HEK293 (cell line): Measurements from ENCODE around the gene DPH7.

Source experiments
- CTCF ChIA-PET: fragments of 350-600 bp; formaldehyde crosslinking; extraction: SDS; loops from one replicate; lab custom pipeline; 2021; ENCODE audit warnings: antibody characterized with exemption; lab: Yijun Ruan, JAX
- POLR2A ChIA-PET: fragments of 300-600 bp; formaldehyde crosslinking; extraction: SDS; loops from one replicate; lab custom pipeline; 2020; ENCODE audit warnings: antibody characterized with exemption, inconsistent platforms; lab: Yijun Ruan, JAX
- H3K27ac ChIP-seq: fragments of 200-500 bp; sonication (Bioruptor generic); 2 replicates; pipeline ENCODE4 v1.5.1; 2014; ENCODE audit warnings: low read depth, low read length, control low read depth, inconsistent platforms; ENCODE audit errors: extremely low read depth
- H3K36me3 ChIP-seq, 2 experiments: fragments of 200-500 bp in 1 of 2; sonication (Bioruptor generic) in 1 of 2; 1 replicate in 1 of 2; 2 replicates in 1 of 2; pipeline ENCODE4 v1.5.1; 2014 to 2017; ENCODE audit warnings: inconsistent platforms in 2 of 2, low read length in 2 of 2; ENCODE audit not compliant: control insufficient read depth in 2 of 2, insufficient read depth in 1 of 2
- H3K4me1 ChIP-seq: fragments of 200-500 bp; sonication (Bioruptor generic); 2 replicates; pipeline ENCODE4 v1.5.1; 2014; ENCODE audit warnings: mild to moderate bottlenecking, low read length, inconsistent platforms; ENCODE audit not compliant: control insufficient read depth, insufficient read depth
- H3K4me3 ChIP-seq: 2 replicates; pipeline ENCODE4 v1.5.1; 2011; ENCODE audit warnings: low read depth, mild to moderate bottlenecking, control low read depth, low read length, moderate library complexity
- H3K9me3 ChIP-seq: fragments of 200-500 bp; sonication (Bioruptor generic); 2 replicates; pipeline ENCODE4 v1.5.1; 2014; ENCODE audit warnings: low read depth, low read length, inconsistent platforms; ENCODE audit not compliant: control insufficient read depth, insufficient read depth
- BCL11B ChIP-seq: fragments of 450-650 bp; formaldehyde crosslinking; IDR thresholded peaks from 2 replicates; pipeline ENCODE4 v1.5.1; 2016; ENCODE audit warnings: low read depth, missing biosample characterization, missing genetic modification characterization
- EGR2 ChIP-seq: fragments of 450-650 bp; formaldehyde crosslinking; IDR thresholded peaks from 2 replicates; pipeline ENCODE4 v1.5.1; 2016; ENCODE audit warnings: low read depth, missing biosample characterization, missing genetic modification characterization
- OSR2 ChIP-seq: fragments of 450-650 bp; formaldehyde crosslinking; IDR thresholded peaks from 2 replicates; pipeline ENCODE4 v1.5.1; 2016; ENCODE audit warnings: missing biosample characterization, missing genetic modification characterization
- RBAK ChIP-seq: fragments of 450-650 bp; formaldehyde crosslinking; IDR thresholded peaks from 2 replicates; pipeline ENCODE4 v1.5.1; 2016; ENCODE audit warnings: missing biosample characterization, missing genetic modification characterization
- SALL2 ChIP-seq: fragments of 450-650 bp; formaldehyde crosslinking; IDR thresholded peaks from 2 replicates; pipeline ENCODE4 v1.5.0; 2017; ENCODE audit warnings: missing biosample characterization, mild to moderate bottlenecking, missing genetic modification characterization, borderline replicate concordance
- SCRT1 ChIP-seq: fragments of 450-650 bp; formaldehyde crosslinking; IDR thresholded peaks from 2 replicates; pipeline ENCODE4 v1.5.1; 2016; ENCODE audit warnings: missing biosample characterization, missing genetic modification characterization, borderline replicate concordance
- ZBTB17 ChIP-seq: fragments of 450-650 bp; formaldehyde crosslinking; IDR thresholded peaks from 2 replicates; pipeline ENCODE4 v1.5.1; 2016; ENCODE audit warnings: missing biosample characterization, missing genetic modification characterization
- ZBTB21 ChIP-seq: fragments of 450-650 bp; formaldehyde crosslinking; IDR thresholded peaks from 2 replicates; pipeline ENCODE4 v1.5.1; 2017; ENCODE audit warnings: missing biosample characterization, missing genetic modification characterization
- ZFHX2 ChIP-seq: fragments of 450-650 bp; formaldehyde crosslinking; conservative IDR thresholded peaks from 2 replicates; pipeline ENCODE4 v1.5.1; 2016; ENCODE audit warnings: missing biosample characterization, missing genetic modification characterization
- ZNF10 ChIP-seq: fragments of 450-650 bp; formaldehyde crosslinking; IDR thresholded peaks from 2 replicates; pipeline ENCODE4 v1.5.1; 2017; ENCODE audit warnings: missing biosample characterization, missing genetic modification characterization
- ZNF132 ChIP-seq: fragments of 450-650 bp; formaldehyde crosslinking; IDR thresholded peaks from 2 replicates; pipeline ENCODE4 v1.5.1; 2017; ENCODE audit warnings: missing biosample characterization, missing genetic modification characterization, borderline replicate concordance
- ZNF266 ChIP-seq: fragments of 450-650 bp; formaldehyde crosslinking; IDR thresholded peaks from 2 replicates; pipeline ENCODE4 v1.5.1; 2016; ENCODE audit warnings: missing biosample characterization, missing genetic modification characterization, low read depth
- ZNF311 ChIP-seq: fragments of 450-650 bp; formaldehyde crosslinking; IDR thresholded peaks from 2 replicates; pipeline ENCODE4 v1.5.1; 2017; ENCODE audit warnings: missing biosample characterization, missing genetic modification characterization, borderline replicate concordance
- ZNF354C ChIP-seq: fragments of 450-650 bp; formaldehyde crosslinking; IDR thresholded peaks from 2 replicates; pipeline ENCODE4 v1.5.1; 2016; ENCODE audit warnings: missing biosample characterization, missing genetic modification characterization, low read depth, borderline replicate concordance
- ZNF366 ChIP-seq: fragments of 450-650 bp; formaldehyde crosslinking; conservative IDR thresholded peaks from 2 replicates; pipeline ENCODE4 v1.5.1; 2016; ENCODE audit warnings: missing biosample characterization, missing genetic modification characterization
- ZNF514 ChIP-seq: fragments of 450-650 bp; formaldehyde crosslinking; IDR thresholded peaks from 2 replicates; pipeline ENCODE4 v1.5.1; 2016; ENCODE audit warnings: missing biosample characterization, missing genetic modification characterization
- ZNF701 ChIP-seq: fragments of 450-650 bp; formaldehyde crosslinking; IDR thresholded peaks from 2 replicates; pipeline ENCODE4 v1.5.1; 2016; ENCODE audit warnings: missing biosample characterization, missing genetic modification characterization
- ZNF768 ChIP-seq: fragments of 450-650 bp; formaldehyde crosslinking; IDR thresholded peaks from 2 replicates; pipeline ENCODE4 v1.5.1; 2018; ENCODE audit warnings: missing biosample characterization, mild to moderate bottlenecking, missing genetic modification characterization
- ZNF776 ChIP-seq: fragments of 450-650 bp; formaldehyde crosslinking; IDR thresholded peaks from 2 replicates; pipeline ENCODE4 v1.5.0; 2017; ENCODE audit warnings: missing biosample characterization, missing genetic modification characterization, borderline replicate concordance
- TF ChIP-seq, protein P1 (sequence below): sonication (generic); formaldehyde crosslinking; IDR thresholded peaks from 2 replicates; pipeline ENCODE4 v1.8.1; 2022; ENCODE audit warnings: mild to moderate bottlenecking, moderate library complexity, missing genetic modification reagents
- TF ChIP-seq, protein P2 (sequence below): fragments of 450-650 bp; formaldehyde crosslinking; IDR thresholded peaks from 2 replicates; pipeline ENCODE4 v1.5.1; 2016; ENCODE audit warnings: missing biosample characterization, missing genetic modification characterization

The DPH7 gene

GRCh38 chr9:137574192-137574591, 4.5 kb downstream of the DPH7 start:
- ChIA-PET CTCF (interaction anchor here (0.6 to 1.6 kb wide), 2 partner anchors 8 to 428 kb away, joined by 3 to 4 read pairs; no protein-coding TSS in a partner anchor), POLR2A (no interaction called here)
- peaks cover 18 to 60% of the 10 kb centered on the region in 2 experiments for H3K36me3 ChIP-seq
- no peak overlapping the region for H3K4me3 ChIP-seq
- H3K4me1 ChIP-seq: no peaks in the 10 kb centered on the region; the same call in 1 of the 2 replicates
- TF ChIP-seq ZNF311 (tag by site-specific recombination) (no peak), ZNF514 (no peak), ZNF10 (no peak), ZBTB21 (tag by site-specific recombination) (no peak), BCL11B (tag by site-specific recombination) (no peak), ZNF701 (tag by site-specific recombination) (no peak), SCRT1 (no peak), RBAK (tag by site-specific recombination) (no peak), SALL2 (no peak)
- TF ChIP-seq, protein P1, sequence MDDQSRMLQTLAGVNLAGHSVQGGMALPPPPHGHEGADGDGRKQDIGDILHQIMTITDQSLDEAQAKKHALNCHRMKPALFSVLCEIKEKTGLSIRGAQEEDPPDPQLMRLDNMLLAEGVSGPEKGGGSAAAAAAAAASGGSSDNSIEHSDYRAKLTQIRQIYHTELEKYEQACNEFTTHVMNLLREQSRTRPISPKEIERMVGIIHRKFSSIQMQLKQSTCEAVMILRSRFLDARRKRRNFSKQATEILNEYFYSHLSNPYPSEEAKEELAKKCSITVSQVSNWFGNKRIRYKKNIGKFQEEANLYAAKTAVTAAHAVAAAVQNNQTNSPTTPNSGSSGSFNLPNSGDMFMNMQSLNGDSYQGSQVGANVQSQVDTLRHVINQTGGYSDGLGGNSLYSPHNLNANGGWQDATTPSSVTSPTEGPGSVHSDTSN (CRISPR knock-in tag): no peak
- H3K9me3 ChIP-seq: no peaks in the 10 kb centered on the region
- H3K27ac ChIP-seq: no peak overlapping the region

DNA sequence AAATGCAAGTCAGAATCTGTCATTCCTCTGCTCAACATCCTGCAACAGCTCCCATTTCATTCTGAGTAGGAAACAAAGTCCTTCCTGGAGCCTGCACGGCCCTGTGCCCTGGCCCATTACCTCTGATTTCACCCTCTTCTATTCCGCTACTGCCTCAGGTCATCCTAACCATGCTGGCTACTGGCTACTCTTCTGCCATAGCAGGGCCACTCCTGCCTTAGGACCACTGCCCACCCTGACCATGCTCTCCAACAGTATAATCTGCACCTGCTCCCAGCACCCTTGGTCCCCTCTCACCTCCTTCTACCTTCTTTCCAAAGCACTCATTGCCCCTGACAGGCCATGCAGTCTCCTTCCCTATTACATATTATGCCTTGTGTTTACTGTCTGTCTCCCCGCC, 8.2 kb downstream of the DPH7 start:
- H3K36me3 ChIP-seq: peaks cover 12 to 48% of the 10 kb centered on the region in 2 experiments
- H3K9me3 ChIP-seq: no peaks in the 10 kb centered on the region
- ChIA-PET CTCF (interaction anchor here (1.0 kb wide), 1 partner anchor 9 kb away, joined by 3 read pairs; no protein-coding TSS in a partner anchor), POLR2A (no interaction called here)
- no peak overlapping the region for H3K4me3 ChIP-seq
- no peaks in the 10 kb centered on the region for H3K4me1 ChIP-seq
- TF ChIP-seq ZNF768 (tag by site-specific recombination): no peak
- H3K27ac ChIP-seq: no peak overlapping the region

- ChIA-PET POLR2A (no interaction called here), CTCF (interaction anchor here (1.0 kb wide), 1 partner anchor 10 kb away, joined by 3 read pairs; no protein-coding TSS in a partner anchor)
Observed at GRCh38 chr9:137569609-137570203, 9.0 kb downstream of the DPH7 start.

More at GRCh38 chr9:137569609-137570203, 9.0 kb downstream of the DPH7 start:
- H3K36me3 ChIP-seq: peaks cover 12 to 43% of the 10 kb centered on the region in 2 experiments
- no peaks in the 10 kb centered on the region for H3K4me1 ChIP-seq
- no peak overlapping the region for H3K4me3 ChIP-seq
- no peak overlapping the region for H3K27ac ChIP-seq
- H3K9me3 ChIP-seq: no peaks in the 10 kb centered on the region
- TF ChIP-seq ZNF266 (tag by site-specific recombination) (0 out of 2 replicates have a peak, but pooled peaks have one; percentile 21), ZFHX2 (tag by site-specific recombination) (peak; percentile 99), ZNF354C (tag by site-specific recombination) (no peak), ZNF132 (tag by site-specific recombination) (no peak), ZNF776 (no peak), ZBTB17 (tag by site-specific recombination) (peak; percentile 78), OSR2 (no peak), ZNF366 (peak; percentile 90), EGR2 (tag by site-specific recombination) (peak; percentile 100)
- TF ChIP-seq, protein P2, sequence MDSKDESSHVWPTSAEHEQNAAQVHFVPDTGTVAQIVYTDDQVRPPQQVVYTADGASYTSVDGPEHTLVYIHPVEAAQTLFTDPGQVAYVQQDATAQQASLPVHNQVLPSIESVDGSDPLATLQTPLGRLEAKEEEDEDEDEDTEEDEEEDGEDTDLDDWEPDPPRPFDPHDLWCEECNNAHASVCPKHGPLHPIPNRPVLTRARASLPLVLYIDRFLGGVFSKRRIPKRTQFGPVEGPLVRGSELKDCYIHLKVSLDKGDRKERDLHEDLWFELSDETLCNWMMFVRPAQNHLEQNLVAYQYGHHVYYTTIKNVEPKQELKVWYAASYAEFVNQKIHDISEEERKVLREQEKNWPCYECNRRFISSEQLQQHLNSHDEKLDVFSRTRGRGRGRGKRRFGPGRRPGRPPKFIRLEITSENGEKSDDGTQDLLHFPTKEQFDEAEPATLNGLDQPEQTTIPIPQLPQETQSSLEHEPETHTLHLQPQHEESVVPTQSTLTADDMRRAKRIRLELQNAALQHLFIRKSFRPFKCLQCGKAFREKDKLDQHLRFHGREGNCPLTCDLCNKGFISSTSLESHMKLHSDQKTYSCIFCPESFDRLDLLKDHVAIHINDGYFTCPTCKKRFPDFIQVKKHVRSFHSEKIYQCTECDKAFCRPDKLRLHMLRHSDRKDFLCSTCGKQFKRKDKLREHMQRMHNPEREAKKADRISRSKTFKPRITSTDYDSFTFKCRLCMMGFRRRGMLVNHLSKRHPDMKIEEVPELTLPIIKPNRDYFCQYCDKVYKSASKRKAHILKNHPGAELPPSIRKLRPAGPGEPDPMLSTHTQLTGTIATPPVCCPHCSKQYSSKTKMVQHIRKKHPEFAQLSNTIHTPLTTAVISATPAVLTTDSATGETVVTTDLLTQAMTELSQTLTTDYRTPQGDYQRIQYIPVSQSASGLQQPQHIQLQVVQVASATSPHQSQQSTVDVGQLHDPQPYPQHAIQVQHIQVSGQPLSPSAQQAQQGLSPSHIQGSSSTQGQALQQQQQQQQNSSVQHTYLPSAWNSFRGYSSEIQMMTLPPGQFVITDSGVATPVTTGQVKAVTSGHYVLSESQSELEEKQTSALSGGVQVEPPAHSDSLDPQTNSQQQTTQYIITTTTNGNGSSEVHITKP (tag by site-specific recombination): no peak
- TF ChIP-seq, all 188 proteins: peak for 5
